HTR-8/SVneo (cell line): ENCODE data around the gene GPS1.

Experiments
- DNase-seq: peaks from one replicate; pipeline ENCODE4 v3.0.0; 2011; ENCODE audit warnings: low spot score, mixed read lengths; ENCODE audit not compliant: insufficient read length
- FAIRE-seq: peaks from 2 replicates; lab custom pipeline; 2011; peaks lifted over from hg19 to GRCh38; lab: Jason Lieb, UNC

The GPS1 gene

GRCh38 chr17:82055965-82056728, 4.4 kb downstream of the GPS1 start:
- DNase-seq (no peak), FAIRE-seq (no peak)

DNA sequence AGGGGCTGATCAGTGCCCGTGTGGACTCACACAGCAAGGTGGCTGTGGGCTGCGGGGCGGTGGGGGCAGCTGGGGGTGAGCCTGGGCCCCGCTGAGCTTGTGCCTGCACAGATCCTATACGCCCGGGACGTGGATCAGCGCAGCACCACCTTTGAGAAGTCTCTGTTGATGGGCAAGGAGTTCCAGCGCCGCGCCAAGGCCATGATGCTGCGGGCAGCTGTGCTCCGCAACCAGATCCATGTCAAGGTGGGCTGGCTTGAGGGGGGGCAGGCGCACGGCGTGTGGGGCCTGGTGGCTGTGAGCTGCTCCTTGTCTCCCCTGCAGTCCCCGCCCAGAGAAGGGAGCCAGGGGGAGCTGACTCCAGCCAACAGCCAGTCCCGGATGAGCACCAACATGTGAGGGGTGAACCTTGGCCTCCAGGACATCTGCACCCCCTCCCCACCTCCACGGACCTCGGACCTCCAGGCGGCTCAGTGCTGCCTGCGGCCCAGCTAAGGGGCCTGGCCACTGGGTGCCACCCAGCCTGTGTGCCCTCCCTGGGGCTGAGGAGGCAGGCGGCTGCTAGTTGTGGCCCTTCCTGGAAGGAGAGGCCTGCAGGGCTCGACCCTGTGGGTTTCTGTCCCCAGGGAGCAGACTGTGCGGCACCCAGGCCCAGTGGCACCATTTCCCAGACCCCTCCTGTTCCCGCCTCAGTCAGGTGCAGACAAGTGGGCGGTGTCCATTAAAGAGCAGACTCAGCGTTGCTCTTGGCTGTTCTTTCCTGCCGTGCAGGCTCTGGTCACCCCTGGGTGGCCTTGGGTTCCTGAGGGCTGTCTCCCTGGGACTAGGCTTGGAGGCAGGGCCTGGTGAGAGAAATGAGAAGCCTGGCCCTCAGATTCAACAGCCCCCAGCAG, 5.3 kb downstream of the GPS1 start:
- no peak for DNase-seq
- no peak for FAIRE-seq

- no peak for FAIRE-seq
- DNase-seq, result no peak
These were observed 6.6 kb downstream of the GPS1 start for GRCh38 chr17:82058230-82058854.

DNA sequence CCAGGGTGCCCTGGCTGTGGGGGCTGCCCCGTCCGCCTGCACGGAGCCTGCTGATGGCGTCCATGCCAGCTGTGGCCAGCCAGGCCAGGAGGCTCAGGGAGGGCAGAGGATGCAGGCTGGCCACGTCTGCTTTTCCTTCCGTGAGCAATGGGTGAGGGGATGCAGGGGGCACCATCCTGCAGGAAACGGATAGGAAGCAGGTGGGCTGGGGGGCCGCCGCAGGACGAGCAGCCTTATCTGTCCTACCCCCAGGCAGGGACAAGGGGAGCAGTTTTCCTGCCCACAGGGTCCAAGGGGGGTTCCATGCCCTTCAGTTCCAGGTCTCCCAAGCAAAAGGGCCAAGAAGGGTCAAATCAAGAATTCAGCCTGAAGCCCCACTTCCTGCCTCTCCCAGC, 7.2 kb downstream of the GPS1 start:
- DNase-seq (no peak), FAIRE-seq (no peak)

DNA sequence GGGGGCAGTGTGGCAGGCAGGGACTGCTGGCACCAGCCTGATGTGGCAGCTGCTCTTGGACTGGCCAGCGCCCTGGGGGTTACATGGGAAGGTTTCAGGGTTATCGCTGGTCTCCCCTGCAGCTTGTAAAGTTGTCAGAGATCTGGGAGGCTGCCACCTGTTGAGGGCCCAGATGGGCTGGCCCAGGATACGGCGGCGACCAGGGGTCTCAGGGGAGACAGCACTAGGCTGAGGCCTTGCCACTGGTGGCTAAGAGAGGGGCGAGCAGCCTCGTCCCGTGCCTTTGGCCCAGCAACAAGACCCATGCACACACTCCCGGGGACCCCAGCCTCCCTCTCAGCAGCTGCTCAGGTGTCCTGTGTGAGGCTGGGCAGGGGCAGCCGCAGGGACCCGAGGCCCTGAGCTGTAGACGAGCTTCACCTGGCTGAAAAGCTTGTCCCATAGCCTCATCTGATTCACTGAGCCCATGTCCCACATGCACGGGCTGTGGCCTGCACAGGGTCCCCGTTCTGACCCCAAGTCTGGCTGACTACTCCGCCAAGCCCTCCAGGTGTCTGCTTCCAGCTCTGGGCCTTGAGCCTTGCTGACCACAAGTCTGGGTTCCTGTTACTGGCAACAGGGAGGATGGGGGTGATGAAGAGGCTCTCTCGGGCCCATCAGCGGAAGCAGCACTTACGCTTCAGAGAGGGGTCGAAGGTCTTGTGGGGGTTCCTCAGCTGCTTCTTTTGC, 7.7 kb downstream of the GPS1 start:
- no peak for DNase-seq
- FAIRE-seq, result no peak

GRCh38 chr17:82060001-82060380, 8.3 kb downstream of the GPS1 start:
- FAIRE-seq (no peak), DNase-seq (no peak)

DNA sequence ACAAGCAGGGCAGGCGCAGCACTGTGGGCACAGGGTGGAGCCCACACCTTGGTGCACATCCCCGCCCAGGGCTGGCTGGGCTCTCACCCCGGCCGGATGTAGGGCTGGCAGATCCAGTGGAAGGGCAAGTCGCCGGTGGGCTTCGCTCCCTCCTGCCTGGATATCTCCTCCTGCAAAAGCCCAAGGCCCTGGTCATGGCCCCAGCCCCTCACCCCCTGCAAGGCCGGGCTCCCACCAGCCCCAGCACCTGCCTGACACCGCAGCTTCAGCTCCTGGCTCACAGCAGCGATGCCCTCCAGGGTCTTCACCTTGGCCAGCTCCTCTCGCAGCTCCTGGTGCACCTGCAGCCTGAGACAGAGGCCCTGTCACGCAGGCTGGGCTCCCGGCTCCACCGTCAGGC, 8.9 kb downstream of the GPS1 start:
- DNase-seq, result no peak
- FAIRE-seq, result no peak

DNA sequence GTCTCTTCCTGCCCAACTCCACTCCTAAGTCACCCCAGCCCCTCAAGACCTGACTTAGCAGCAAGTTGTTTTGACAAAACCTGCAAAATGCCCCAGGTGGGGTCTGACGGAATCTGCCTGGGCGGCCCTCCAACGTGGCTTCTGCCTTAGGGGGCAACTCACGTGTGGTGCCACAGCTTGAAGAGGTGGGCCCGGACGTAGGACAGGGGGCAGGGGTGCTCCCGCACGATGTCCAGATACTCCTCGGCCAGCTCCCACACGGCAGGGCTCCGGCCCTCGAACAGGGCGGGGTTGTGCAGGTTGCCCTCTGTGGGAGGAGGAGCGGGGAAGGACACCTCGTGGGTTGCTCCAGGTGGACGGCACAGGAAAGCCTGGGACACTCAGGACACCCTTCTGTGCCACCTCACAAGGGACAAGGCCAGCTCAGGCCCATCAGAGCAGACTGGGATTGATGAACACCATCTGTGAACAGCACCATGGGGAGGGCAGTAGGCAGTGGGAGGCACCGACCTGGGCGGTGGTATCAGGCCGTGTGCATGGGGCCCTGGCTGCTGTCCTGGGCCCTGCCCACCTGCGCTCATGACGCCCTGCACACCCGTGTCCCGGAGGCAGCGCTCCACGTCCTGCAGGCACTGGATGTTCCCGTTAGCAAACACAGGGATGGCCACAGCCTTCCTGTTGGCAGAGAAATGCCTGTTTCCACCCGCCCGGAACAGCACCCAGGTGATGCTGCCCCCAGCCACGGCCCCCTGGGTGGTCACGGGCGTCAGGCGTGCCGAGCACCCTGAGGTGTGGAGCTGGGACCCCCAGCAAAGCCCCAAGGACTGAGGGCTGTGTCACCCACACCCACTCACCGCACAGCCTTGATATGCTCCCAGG, 9.6 kb downstream of the GPS1 start:
- DNase-seq (no peak), FAIRE-seq (no peak)

DNA sequence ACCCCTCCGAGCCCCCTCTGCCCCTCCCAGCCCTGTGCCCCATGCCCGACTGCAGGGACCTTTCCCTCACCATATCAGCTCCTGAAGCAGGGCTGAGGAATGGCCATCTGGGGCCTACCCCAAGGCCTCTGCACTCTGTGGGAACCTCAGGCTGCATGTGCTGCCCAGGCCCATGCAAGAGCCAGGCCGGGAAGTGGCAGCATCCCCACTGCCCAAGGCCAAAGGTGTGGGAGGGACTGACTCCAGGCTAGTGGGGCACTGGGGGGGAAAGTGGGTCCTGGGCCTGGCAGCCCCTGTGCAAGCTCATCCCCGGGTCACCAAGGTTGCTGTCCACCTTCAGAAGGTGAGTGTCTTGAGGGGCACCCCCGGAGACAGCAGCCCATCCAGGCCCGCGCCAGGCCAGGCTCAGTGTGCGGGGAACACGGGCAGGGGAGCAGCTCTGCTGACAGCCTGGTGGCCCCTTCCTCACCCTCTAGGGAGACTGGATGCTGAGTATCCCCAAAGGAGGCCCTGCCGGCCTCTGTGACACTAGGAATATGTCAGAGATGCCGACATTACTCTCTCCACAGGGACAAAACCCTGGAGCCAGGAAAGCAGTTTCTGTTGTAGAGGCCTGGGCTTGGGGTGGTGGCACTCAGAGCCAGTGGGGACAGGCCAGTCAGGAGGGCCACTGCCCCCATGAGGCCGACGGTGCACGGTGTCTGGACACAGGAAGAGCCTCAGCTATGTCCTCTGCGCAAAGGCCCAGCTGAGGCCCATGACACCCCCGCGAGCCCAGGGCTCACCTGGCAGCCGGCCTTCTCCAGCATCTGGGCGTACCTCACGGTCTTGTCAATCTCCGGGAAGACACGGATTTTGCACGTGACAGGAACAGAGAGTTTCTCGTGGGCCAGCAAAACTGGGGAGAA, 10.6 kb downstream of the GPS1 start:
- FAIRE-seq (no peak), DNase-seq (no peak)

DNA sequence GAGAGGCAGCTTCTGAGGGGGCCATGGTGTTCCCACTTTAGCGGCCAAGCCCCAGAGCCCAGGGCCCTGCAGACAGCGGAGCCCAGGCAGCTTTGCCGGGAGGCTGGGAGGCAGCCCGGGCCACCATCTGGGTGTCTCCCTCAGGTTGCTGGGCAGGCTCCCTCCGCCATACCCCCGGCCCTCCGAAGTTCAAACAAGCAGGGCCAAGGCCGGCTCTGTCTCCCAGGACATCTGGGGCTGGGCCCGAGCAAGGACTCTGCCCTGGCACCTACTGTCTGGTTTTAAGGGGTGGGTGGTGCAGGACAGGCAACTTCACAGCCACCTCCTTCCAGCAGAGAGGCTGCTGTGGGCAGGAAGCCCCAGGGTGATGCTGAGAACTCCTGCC, 11.3 kb downstream of the GPS1 start:
- DNase-seq, result no peak
- no peak for FAIRE-seq

GRCh38 chr17:82063424-82064415, 12.0 kb downstream of the GPS1 start:
- DNase-seq (no peak), FAIRE-seq (no peak)

GRCh38 chr17:82064433-82065192, 12.9 kb downstream of the GPS1 start:
- DNase-seq (no peak), FAIRE-seq (no peak)

DNA sequence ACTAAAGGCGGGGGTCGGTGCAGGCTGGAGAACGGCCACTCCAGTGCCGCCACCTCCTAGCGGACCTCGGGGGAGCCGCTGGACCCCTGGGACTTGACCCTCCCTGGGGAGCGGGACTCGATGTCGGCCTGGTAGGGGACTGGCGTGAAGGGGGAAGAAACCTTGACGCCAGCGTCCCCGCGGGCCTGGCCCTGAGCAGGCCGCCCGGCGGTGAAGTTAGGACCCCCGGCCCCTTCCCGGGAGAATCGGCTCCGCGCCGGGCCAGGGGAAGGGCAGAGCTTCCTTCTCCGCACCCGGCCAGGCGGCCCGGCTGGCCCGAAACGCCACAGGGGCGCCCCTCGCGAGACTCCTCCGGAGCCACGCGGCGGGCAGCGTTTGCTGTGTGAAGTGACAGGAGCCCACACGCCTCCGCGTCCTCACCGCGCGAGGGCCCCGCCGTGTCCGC, 13.5 kb downstream of the GPS1 start:
- DNase-seq (peak; percentile 27), FAIRE-seq (no peak)

DNA sequence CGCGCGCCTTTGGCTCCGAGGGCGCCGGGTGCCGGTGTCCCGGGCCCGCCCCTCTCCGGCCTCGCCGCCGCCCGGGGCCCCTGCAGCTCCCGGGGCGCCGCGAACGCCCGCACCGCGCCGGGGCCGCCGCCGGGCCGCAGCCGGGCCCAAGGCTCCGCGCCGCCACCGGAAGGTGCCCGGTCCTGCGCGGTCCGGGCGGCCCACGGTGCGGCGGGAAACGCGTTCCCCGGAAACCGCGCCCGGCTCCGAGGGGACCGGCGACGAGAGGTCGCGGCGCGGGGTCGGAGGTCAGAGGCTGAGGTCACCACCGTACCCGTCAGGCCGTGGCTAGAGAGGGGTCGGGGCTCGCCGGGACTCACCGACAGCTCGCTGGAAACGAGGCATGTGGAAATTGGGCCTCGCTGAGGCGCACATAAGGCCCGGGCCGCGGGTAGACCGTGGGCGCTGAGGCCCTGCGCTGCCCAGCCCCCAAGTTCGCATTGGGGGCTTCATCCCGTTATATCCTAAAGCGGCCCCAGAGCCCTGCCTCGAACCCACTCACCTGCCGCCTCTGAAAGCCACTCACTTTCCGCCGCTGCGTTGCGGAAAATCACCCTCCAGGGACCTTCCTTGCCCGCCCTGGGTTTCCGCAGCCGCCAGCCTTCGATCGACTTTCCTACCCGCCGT, 14.1 kb downstream of the GPS1 start, which contains the start of gene DUS1L:
DUS1L (minus strand) TSS at position 167 of the 666 bp plus-strand sequence. CDS start 745 bp downstream, outside the sequence.
- peak; percentile 74 for DNase-seq
- FAIRE-seq, result no peak

GRCh38 chr17:82070611-82071010, 18.9 kb downstream of the GPS1 start:
- FAIRE-seq (no peak), DNase-seq (no peak)

DNA sequence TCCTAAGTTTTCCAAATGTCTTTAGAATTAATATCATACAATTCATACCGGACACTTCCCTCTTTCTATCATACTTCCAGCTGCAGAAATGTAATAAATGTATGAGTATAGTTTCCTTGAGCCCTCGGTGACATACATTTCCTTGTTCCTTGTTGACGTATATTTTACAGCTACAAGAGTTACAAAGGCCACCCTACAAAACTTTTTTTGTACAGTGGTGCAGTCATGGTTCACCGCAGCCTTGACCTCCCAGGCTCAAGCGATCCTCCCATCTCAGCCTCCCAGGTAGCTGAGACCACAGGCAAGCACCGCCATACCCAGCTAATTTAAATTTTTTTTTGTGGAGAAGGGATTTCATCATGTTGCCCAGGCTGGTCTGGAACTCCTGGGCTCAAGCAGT, 21.1 kb downstream of the GPS1 start:
- DNase-seq (no peak), FAIRE-seq (no peak)
